RWPE2 (cell line): Measurements from ENCODE around the gene SHTN1.

Experiments
- ATAC-seq: fragments of 200-7000 bp; cut with Tn5 transposase; 3 replicates; pipeline ENCODE4 v1.9.1; 2021; ENCODE audit warnings: low read depth
- DNase-seq: peaks from one replicate; pipeline ENCODE4 v3.0.0-alpha.2; 2020; ENCODE audit warnings: low spot score
- H3K27ac ChIP-seq: fragments of 450-650 bp; 2 replicates; pipeline ENCODE4 v1.5.1; 2017; ENCODE audit warnings: mild to moderate bottlenecking; ENCODE audit not compliant: poor library complexity, severe bottlenecking
- H3K27me3 ChIP-seq: fragments of 250-450 bp; sonication (Bioruptor Pico); 2 replicates; pipeline ENCODE4 v1.5.1; 2021; ENCODE audit warnings: mild to moderate bottlenecking, moderate library complexity; ENCODE audit not compliant: insufficient read depth, poor library complexity, severe bottlenecking
- H3K36me3 ChIP-seq: fragments of 250-450 bp; sonication (Bioruptor Pico); 2 replicates; pipeline ENCODE4 v1.5.1; 2020; ENCODE audit warnings: low read depth, mild to moderate bottlenecking, moderate library complexity
- H3K4me1 ChIP-seq: fragments of 250-450 bp; sonication (Bioruptor Pico); 2 replicates; pipeline ENCODE4 v1.5.1; 2021; ENCODE audit warnings: mild to moderate bottlenecking, moderate library complexity; ENCODE audit not compliant: insufficient read depth, poor library complexity, severe bottlenecking
- H3K4me3 ChIP-seq: fragments of 250-450 bp; sonication (Bioruptor Pico); 2 replicates; pipeline ENCODE4 v1.5.1; 2021; ENCODE audit warnings: mild to moderate bottlenecking, moderate library complexity; ENCODE audit not compliant: severe bottlenecking
- H3K9me3 ChIP-seq: fragments of 250-450 bp; sonication (Bioruptor Pico); 2 replicates; pipeline ENCODE4 v1.5.1; 2021; ENCODE audit warnings: mild to moderate bottlenecking, moderate library complexity; ENCODE audit not compliant: severe bottlenecking
- CTCF ChIP-seq: fragments of 450-650 bp; IDR thresholded peaks from one replicate; pipeline ENCODE4 v1.5.1; 2017; ENCODE audit warnings: mild to moderate bottlenecking, moderate library complexity; ENCODE audit not compliant: poor library complexity, severe bottlenecking

The SHTN1 gene

GRCh38 chr10:116947841-116948529, 57.0 kb downstream of the SHTN1 start:
- peak overlapping the region; percentile 69 for H3K27ac ChIP-seq
- H3K36me3 ChIP-seq, result peaks cover 44% of the 10 kb centered on the region
- no peak overlapping the region for H3K4me3 ChIP-seq
- no peak for TF ChIP-seq CTCF
- no peaks in the 10 kb centered on the region for H3K27me3 ChIP-seq
- DNase-seq (no peak), ATAC-seq (peak; percentile 65)
- H3K4me1 ChIP-seq, result peaks cover 20% of the 10 kb centered on the region
- H3K9me3 ChIP-seq, result no peaks in the 10 kb centered on the region

- Histone ChIP-seq H3K36me3 (peaks cover 48% of the 10 kb centered on the region), H3K27me3 (no peaks in the 10 kb centered on the region), H3K27ac (no peak overlapping the region), H3K4me1 (peaks cover 20% of the 10 kb centered on the region), H3K4me3 (no peak overlapping the region), H3K9me3 (no peaks in the 10 kb centered on the region)
- DNase-seq (no peak), ATAC-seq (no peak)
- no peak for TF ChIP-seq CTCF
Observed at GRCh38 chr10:116944911-116945310, 60.1 kb downstream of the SHTN1 start.

- DNase-seq, result no peak
Observed at GRCh38 chr10:116931806-116932205, 73.2 kb downstream of the SHTN1 start.

GRCh38 chr10:116926426-116926825, 78.6 kb downstream of the SHTN1 start:
- TF ChIP-seq CTCF, result no peak

More at GRCh38 chr10:116931806-116932205, 73.2 kb downstream of the SHTN1 start:
- no peaks in the 10 kb centered on the region for H3K4me1 ChIP-seq
- no peak overlapping the region for H3K4me3 ChIP-seq
- no peak for ATAC-seq
- no peaks in the 10 kb centered on the region for H3K27me3 ChIP-seq
- no peaks in the 10 kb centered on the region for H3K9me3 ChIP-seq
- H3K27ac ChIP-seq, result no peak overlapping the region
- no peak for TF ChIP-seq CTCF
- peaks cover 47% of the 10 kb centered on the region for H3K36me3 ChIP-seq

GRCh38 chr10:116925056-116925455, 79.9 kb downstream of the SHTN1 start:
- TF ChIP-seq CTCF, result no peak
- H3K36me3 ChIP-seq, result peaks cover 47% of the 10 kb centered on the region
- H3K9me3 ChIP-seq, result no peaks in the 10 kb centered on the region
- DNase-seq (no peak), ATAC-seq (no peak)
- no peaks in the 10 kb centered on the region for H3K4me1 ChIP-seq
- H3K27ac ChIP-seq, result no peak overlapping the region
- H3K27me3 ChIP-seq, result no peaks in the 10 kb centered on the region
- no peak overlapping the region for H3K4me3 ChIP-seq

More at GRCh38 chr10:116926426-116926825, 78.6 kb downstream of the SHTN1 start:
- peaks cover 41% of the 10 kb centered on the region for H3K36me3 ChIP-seq
- ATAC-seq, result no peak
- no peaks in the 10 kb centered on the region for H3K4me1 ChIP-seq
- H3K9me3 ChIP-seq, result no peaks in the 10 kb centered on the region
- no peak for DNase-seq
- H3K27me3 ChIP-seq, result no peaks in the 10 kb centered on the region
- H3K4me3 ChIP-seq, result no peak overlapping the region
- no peak overlapping the region for H3K27ac ChIP-seq
